ENCODE measurements around the gene CNTN3.

CNTN3 gene

DNA sequence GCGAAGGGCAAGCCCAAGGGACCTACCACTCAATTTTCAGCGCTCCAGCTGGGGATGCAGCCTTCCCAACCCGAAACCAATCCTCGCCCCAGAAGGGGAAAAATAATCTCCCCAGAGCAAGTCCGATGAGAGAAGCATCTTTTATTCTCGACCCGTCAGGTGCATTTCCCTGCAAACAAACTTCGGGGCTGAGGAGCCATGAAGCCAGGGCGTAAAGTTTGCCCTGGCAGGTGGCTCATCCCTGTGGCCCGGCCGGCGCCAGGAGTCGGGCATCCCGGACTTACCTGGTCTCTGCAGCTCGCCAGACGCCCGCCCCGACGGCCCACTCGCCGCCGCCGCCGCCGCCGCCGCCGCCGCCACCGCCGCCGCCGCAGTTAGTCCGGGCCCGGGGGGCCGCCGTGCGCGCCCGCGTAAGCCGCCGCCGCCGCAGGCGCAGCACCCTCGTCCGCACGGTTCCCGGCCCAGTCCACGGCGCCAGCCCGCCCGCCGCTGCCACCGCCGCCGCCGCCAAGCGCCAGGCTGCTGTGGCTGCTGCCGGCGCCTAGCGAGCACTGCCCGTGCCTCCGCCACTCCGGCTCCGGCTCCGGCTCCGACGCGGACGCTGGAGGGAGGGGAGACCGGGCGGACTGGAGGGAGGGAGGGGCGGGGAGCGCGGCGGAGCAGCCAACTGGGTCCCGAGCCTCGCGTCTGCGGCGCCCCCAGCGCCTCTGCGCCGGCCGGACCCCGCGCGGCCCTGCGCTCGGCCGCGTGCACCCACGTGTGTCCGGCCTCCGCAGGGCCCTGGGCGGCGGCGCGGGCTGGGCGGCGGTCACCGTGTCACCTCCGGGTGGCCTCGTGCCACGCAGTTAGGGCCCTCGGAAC, at the start of gene CNTN3:
TSS of gene CNTN3 (minus strand) at position 553 of the 861 bp plus-strand sequence. CDS start 93,547 bp downstream, outside the sequence.
- in situ Hi-C loops (cut with MboI; ENCODE audit: low sequenced_read_pairs): no loop called here
- Histone ChIP-seq H3K36me3 (replicated peaks) (no peaks in the 10 kb centered on the region), H3K27me3 (ENCODE audit: low read depth) (no peaks in the 10 kb centered on the region), H3K9me3 (no peaks in the 10 kb centered on the region), H3K4me1 (no peaks in the 10 kb centered on the region), H3K4me3 (no peak within 1 kb of the TSS)
- no peak for DNase-seq (ENCODE audit: low spot score in 2 of 2)

DNA sequence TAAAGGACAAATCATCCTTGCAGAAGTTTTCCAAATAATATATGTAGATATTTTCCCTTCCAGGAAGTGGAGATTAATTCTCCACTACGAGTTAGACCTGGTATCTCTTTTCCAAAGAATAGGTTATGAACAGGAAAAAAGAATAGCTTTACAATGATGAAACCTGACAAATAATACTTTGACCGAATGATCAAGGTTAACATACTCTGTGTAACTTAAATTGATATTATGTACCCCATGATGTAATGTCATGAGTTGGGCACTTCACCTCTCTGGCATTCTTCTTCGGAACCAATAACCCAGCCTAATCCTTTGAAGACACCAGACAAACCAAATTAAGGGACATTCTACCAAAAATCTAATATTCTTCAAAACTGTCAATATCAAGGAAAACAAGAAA, 48.7 kb upstream of the CNTN3 start:
- H3K36me3 ChIP-seq (replicated peaks): no peaks in the 10 kb centered on the region

GRCh38 chr3:74661672-74662071, 47.2 kb upstream of the CNTN3 start:
- Histone ChIP-seq H3K27me3 (ENCODE audit: low read depth) (no peaks in the 10 kb centered on the region), H3K36me3 (replicated peaks) (no peaks in the 10 kb centered on the region), H3K4me1 (no peaks in the 10 kb centered on the region; the same call in none of the 2 replicates), H3K4me3 (no peak overlapping the region), H3K9me3 (no peaks in the 10 kb centered on the region)
- peak in 1 of 2 experiments; percentile 36 for DNase-seq (ENCODE audit: low spot score in 2 of 2)
- in situ Hi-C loops (cut with MboI; ENCODE audit: low sequenced_read_pairs): no loop called here

More for the DNA sequence above, 48.7 kb upstream of the CNTN3 start:
- no peaks in the 10 kb centered on the region for H3K27me3 ChIP-seq (ENCODE audit: low read depth)
- in situ Hi-C loops (cut with MboI; ENCODE audit: low sequenced_read_pairs): no loop called here
- DNase-seq (ENCODE audit: low spot score in 2 of 2): no peak
- H3K4me3 ChIP-seq: no peak overlapping the region
- no peaks in the 10 kb centered on the region; the same call in none of the 2 replicates for H3K4me1 ChIP-seq
- no peaks in the 10 kb centered on the region for H3K9me3 ChIP-seq

GRCh38 chr3:74651885-74652284, 37.4 kb upstream of the CNTN3 start:
- Histone ChIP-seq H3K4me3 (no peak overlapping the region), H3K27me3 (ENCODE audit: low read depth) (no peaks in the 10 kb centered on the region), H3K4me1 (no peaks in the 10 kb centered on the region), H3K36me3 (replicated peaks) (no peaks in the 10 kb centered on the region), H3K9me3 (no peaks in the 10 kb centered on the region)
- DNase-seq (ENCODE audit: low spot score in 2 of 2): no peak
- in situ Hi-C loops (cut with MboI; ENCODE audit: low sequenced_read_pairs): no loop called here

GRCh38 chr3:74651292-74651691, 36.8 kb upstream of the CNTN3 start:
- Histone ChIP-seq H3K9me3 (no peaks in the 10 kb centered on the region), H3K36me3 (replicated peaks) (no peaks in the 10 kb centered on the region), H3K4me3 (no peak overlapping the region), H3K27me3 (ENCODE audit: low read depth) (no peaks in the 10 kb centered on the region), H3K4me1 (no peaks in the 10 kb centered on the region)
- no peak for DNase-seq (ENCODE audit: low spot score in 2 of 2)
- in situ Hi-C loops (cut with MboI; ENCODE audit: low sequenced_read_pairs): no loop called here

- Histone ChIP-seq H3K9me3 (no peaks in the 10 kb centered on the region), H3K4me3 (no peak overlapping the region), H3K36me3 (replicated peaks) (no peaks in the 10 kb centered on the region), H3K4me1 (no peaks in the 10 kb centered on the region), H3K27me3 (ENCODE audit: low read depth) (no peaks in the 10 kb centered on the region)
- no peak for DNase-seq (ENCODE audit: low spot score in 2 of 2)
- in situ Hi-C loops (cut with MboI; ENCODE audit: low sequenced_read_pairs): loop anchor here (25.0 kb wide), 1 partner anchor 786 kb away; no protein-coding TSS in a partner anchor
Measured at GRCh38 chr3:74648107-74648506, 33.6 kb upstream of the CNTN3 start.

DNA sequence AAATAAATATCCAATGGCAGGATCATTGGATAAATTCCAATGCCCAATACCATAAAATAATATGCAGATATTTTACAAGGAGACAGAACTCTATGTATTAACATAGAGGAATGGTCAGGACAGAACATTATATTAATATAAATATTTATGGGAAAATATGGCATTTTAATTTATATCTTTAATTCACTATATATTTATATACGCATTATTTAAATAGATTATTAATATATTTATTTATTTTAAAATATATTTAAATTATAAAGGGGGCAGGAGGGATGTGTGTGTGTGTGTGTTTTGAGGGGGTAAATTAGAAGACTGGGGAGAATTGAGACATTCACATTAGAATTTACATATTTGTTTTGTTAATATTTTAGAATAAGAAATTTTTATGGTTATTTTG, 31.6 kb upstream of the CNTN3 start:
- H3K4me3 ChIP-seq: no peak overlapping the region
- DNase-seq (ENCODE audit: low spot score in 2 of 2): no peak
- no peaks in the 10 kb centered on the region for H3K27me3 ChIP-seq (ENCODE audit: low read depth)
- in situ Hi-C loops (cut with MboI; ENCODE audit: low sequenced_read_pairs): loop anchor here (25.0 kb wide), 1 partner anchor 784 kb away; no protein-coding TSS in a partner anchor
- H3K4me1 ChIP-seq: no peaks in the 10 kb centered on the region
- H3K9me3 ChIP-seq: no peaks in the 10 kb centered on the region
- H3K36me3 ChIP-seq (replicated peaks): no peaks in the 10 kb centered on the region

- no peak overlapping the region for H3K4me3 ChIP-seq
- no peaks in the 10 kb centered on the region for H3K4me1 ChIP-seq
- no peak for DNase-seq (ENCODE audit: low spot score in 2 of 2)
- H3K9me3 ChIP-seq: no peaks in the 10 kb centered on the region
- H3K36me3 ChIP-seq (replicated peaks): no peaks in the 10 kb centered on the region
- no peaks in the 10 kb centered on the region for H3K27me3 ChIP-seq (ENCODE audit: low read depth)
- in situ Hi-C loops (cut with MboI; ENCODE audit: low sequenced_read_pairs): loop anchor here (25.0 kb wide), 1 partner anchor 781 kb away; no protein-coding TSS in a partner anchor
Measured at GRCh38 chr3:74643636-74644035, 29.2 kb upstream of the CNTN3 start.

GRCh38 chr3:74642876-74643275, 28.4 kb upstream of the CNTN3 start:
- Histone ChIP-seq H3K36me3 (replicated peaks) (no peaks in the 10 kb centered on the region), H3K27me3 (ENCODE audit: low read depth) (no peaks in the 10 kb centered on the region), H3K9me3 (no peaks in the 10 kb centered on the region), H3K4me1 (no peaks in the 10 kb centered on the region), H3K4me3 (no peak overlapping the region)
- in situ Hi-C loops (cut with MboI; ENCODE audit: low sequenced_read_pairs): loop anchor here (25.0 kb wide), 1 partner anchor 781 kb away; no protein-coding TSS in a partner anchor
- DNase-seq (ENCODE audit: low spot score in 2 of 2): no peak

DNA sequence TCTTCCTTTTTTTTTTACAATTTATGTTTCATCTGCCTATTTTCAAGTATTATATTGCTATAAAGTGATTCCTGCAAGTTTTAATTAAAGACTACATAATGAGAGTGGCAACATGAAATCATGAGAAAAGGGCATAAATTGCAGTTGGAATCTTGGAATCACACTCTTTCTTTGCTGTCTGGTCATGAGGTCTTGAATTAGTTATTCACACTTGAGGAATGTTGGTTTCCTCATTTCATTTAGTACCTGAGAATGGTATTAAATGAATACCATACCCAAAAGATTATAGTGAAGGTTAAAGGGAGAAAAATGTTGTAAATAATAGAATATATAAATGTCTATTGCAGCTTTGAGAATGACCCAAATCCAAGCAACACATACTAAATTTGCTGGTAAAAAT, 25.8 kb upstream of the CNTN3 start:
- in situ Hi-C loops (cut with MboI; ENCODE audit: low sequenced_read_pairs): loop anchor here (25.0 kb wide), 1 partner anchor 778 kb away; no protein-coding TSS in a partner anchor

DNA sequence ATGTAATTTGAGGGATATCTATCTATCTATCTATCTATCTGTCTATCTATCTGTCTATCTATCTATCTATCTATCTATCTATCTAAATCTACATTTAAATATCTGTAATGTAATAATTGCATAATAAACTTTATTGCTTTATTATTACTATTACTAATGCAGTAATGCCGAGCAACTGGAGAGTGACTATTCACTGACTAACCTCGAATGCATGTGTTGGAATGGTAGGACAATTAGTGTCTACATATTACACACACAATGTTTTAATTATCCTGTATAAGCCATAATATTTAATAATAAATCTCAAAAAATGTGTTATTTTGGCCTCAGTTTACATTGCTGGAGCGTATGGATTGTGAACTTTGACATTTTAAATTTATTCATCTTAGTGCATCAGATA, 25.2 kb upstream of the CNTN3 start:
- in situ Hi-C loops (cut with MboI; ENCODE audit: low sequenced_read_pairs): loop anchor here (25.0 kb wide), 1 partner anchor 777 kb away; no protein-coding TSS in a partner anchor
- no peaks in the 10 kb centered on the region for H3K4me1 ChIP-seq
- no peaks in the 10 kb centered on the region for H3K9me3 ChIP-seq
- no peak overlapping the region for H3K4me3 ChIP-seq
- no peaks in the 10 kb centered on the region for H3K27me3 ChIP-seq (ENCODE audit: low read depth)
- no peaks in the 10 kb centered on the region for H3K36me3 ChIP-seq (replicated peaks)
- DNase-seq (ENCODE audit: low spot score in 2 of 2): no peak

More for the DNA sequence above, 25.8 kb upstream of the CNTN3 start:
- Histone ChIP-seq H3K4me3 (no peak overlapping the region), H3K27me3 (ENCODE audit: low read depth) (no peaks in the 10 kb centered on the region), H3K36me3 (replicated peaks) (no peaks in the 10 kb centered on the region), H3K9me3 (no peaks in the 10 kb centered on the region), H3K4me1 (no peaks in the 10 kb centered on the region)
- DNase-seq (ENCODE audit: low spot score in 2 of 2): no peak

DNA sequence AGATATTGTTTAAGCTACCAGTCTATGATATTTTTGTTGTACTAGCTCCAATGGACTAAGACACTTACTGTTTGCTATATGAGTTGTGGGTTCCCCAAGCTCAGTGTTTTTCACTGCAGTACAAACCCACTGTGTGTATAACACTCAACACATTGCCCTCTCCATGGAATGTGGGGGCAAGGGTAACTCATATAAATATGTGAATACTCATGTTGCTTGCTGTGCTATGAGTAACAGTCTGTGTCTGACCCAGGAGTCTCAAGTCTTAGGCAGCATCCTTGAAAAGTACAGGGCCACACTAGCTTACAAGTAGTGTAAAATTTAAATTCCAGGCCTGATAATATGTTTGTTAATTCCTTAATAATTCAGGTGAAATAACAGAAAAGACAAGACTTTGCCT, 22.5 kb upstream of the CNTN3 start:
- in situ Hi-C loops (cut with MboI; ENCODE audit: low sequenced_read_pairs): loop anchor here (25.0 kb wide), 1 partner anchor 775 kb away; no protein-coding TSS in a partner anchor
- Histone ChIP-seq H3K9me3 (no peaks in the 10 kb centered on the region), H3K27me3 (ENCODE audit: low read depth) (no peaks in the 10 kb centered on the region), H3K36me3 (replicated peaks) (no peaks in the 10 kb centered on the region), H3K4me1 (no peaks in the 10 kb centered on the region), H3K4me3 (no peak overlapping the region)
- DNase-seq (ENCODE audit: low spot score in 2 of 2): no peak

DNA sequence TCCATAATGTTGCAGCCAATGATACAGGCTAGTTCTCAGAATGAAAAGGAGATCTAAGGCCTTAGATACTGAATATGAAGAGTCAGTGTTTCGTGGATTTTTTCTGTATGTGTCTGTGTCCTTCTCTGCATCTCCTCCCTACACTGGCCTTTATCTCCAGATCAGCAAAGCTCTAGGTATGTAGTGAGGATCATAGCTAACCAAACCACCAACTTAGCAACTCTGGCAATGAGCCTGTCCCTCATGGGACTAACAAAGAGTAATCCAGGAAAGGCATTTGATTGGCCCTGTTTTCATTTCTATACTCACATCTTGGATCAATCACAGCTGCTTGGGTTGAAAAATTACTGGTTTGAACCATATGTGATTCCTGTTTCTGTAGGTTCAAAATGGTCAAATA, 18.6 kb upstream of the CNTN3 start:
- in situ Hi-C loops (cut with MboI; ENCODE audit: low sequenced_read_pairs): loop anchor here (25.0 kb wide), 1 partner anchor 771 kb away; no protein-coding TSS in a partner anchor
- H3K9me3 ChIP-seq: no peaks in the 10 kb centered on the region
- no peaks in the 10 kb centered on the region for H3K27me3 ChIP-seq (ENCODE audit: low read depth)
- H3K4me3 ChIP-seq: no peak overlapping the region
- H3K4me1 ChIP-seq: no peaks in the 10 kb centered on the region
- no peak for DNase-seq (ENCODE audit: low spot score in 2 of 2)
- no peaks in the 10 kb centered on the region for H3K36me3 ChIP-seq (replicated peaks)
